Mammary epithelial cell (primary cell): ENCODE results near the gene CCDC148.

Experiments used
- EZH2 ChIP-seq: IDR thresholded peaks from 2 replicates; pipeline ENCODE4 v1.6.1; 2012; ENCODE audit warnings: low read length, inconsistent platforms, borderline replicate concordance
- TF ChIP-seq, protein P1 (sequence below), 2 donors: IDR thresholded peaks in 1 of 2; conservative IDR thresholded peaks in 1 of 2; 2 replicates each; pipeline ENCODE4 v1.5.1; 2011 to 2012; ENCODE audit warnings: inconsistent platforms in 2 of 2, low read length in 2 of 2, mild to moderate bottlenecking in 2 of 2, control low read depth in 1 of 2, low read depth in 1 of 2; ENCODE audit not compliant: insufficient read depth in 1 of 2; ENCODE audit errors: extremely low read depth in 1 of 2

DNA sequence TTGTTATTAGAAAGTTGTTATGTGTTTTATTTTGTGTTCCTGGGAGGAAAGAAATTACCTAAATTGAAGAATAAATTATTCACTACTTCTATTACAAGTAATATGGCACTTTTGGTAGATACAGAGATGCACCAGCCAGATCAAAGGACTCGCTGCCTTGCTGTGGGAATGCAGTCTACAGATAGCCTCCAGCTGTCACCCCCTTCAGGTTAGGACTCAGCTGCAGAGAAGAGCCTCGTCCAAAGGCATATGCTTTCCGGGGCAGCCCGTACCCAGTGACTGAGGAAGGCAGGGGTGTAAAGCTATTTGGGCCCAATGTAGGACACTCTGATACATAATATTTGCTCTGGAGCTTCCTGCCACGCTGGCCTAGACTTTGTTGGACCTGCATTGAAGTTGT, 90.2 kb downstream of the CCDC148 start:
- TF ChIP-seq, protein P1, sequence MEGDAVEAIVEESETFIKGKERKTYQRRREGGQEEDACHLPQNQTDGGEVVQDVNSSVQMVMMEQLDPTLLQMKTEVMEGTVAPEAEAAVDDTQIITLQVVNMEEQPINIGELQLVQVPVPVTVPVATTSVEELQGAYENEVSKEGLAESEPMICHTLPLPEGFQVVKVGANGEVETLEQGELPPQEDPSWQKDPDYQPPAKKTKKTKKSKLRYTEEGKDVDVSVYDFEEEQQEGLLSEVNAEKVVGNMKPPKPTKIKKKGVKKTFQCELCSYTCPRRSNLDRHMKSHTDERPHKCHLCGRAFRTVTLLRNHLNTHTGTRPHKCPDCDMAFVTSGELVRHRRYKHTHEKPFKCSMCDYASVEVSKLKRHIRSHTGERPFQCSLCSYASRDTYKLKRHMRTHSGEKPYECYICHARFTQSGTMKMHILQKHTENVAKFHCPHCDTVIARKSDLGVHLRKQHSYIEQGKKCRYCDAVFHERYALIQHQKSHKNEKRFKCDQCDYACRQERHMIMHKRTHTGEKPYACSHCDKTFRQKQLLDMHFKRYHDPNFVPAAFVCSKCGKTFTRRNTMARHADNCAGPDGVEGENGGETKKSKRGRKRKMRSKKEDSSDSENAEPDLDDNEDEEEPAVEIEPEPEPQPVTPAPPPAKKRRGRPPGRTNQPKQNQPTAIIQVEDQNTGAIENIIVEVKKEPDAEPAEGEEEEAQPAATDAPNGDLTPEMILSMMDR (conservative IDR thresholded peaks at IDR 0.05 in 1 of 2, IDR thresholded peaks at IDR 0.05 in 1 of 2; ENCODE audit: extremely low read depth in 1 of 2, insufficient read depth in 1 of 2, low read depth in 1 of 2, low read length in 2 of 2): no peak
- TF ChIP-seq EZH2: no peak
